ENCODE data around the gene CDH18.

CDH18 gene

DNA sequence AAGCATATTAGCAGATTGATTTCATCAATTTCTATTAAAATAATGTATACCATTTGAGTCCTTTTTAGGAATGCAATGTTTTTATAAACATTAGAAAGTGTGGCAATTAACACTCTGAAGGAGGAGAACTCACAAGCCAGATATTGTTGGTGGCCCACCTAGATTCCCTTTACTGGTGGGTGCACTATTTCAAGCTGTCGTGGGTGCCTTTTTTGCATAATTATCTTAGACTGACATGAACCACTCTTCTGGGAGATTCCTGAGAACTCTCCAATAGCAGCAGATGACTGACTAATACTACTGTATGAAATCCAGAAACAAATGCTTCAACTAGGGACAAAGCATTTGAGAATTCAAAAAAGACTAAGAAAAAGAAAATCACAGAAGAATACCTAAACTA lies 526.0 kb downstream of the CDH18 start:
- DNase-seq (ENCODE audit: low read depth in 2 of 2): no peak

DNA sequence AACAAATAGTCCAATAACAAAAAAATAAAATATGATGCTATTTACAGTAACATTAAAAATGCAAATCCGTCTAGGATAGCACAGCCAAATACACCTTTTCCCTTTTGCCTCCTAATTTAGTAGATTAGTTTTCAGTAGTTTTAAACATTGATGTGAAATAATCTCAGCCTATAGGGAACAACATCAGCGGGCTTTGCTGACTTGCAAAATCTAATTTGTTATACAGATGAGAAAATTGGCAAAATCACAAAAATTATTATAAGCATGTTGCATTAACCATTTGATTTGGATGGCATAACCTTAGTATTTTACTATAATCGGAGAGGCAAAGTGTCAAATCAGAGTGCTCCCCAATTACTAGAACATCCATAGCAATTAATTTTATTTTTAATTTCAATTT lies 563.5 kb downstream of the CDH18 start:
- no peak for DNase-seq (ENCODE audit: low read depth in 2 of 2)
